Measurements from ENCODE around the gene KCNIP4.

Gene KCNIP4

GRCh38 chr4:21753084-21753760, 195.3 kb downstream of the KCNIP4 start:
- no peak for DNase-seq

- no peak for DNase-seq
These were observed 196.0 kb downstream of the KCNIP4 start for GRCh38 chr4:21752616-21753015.

DNA sequence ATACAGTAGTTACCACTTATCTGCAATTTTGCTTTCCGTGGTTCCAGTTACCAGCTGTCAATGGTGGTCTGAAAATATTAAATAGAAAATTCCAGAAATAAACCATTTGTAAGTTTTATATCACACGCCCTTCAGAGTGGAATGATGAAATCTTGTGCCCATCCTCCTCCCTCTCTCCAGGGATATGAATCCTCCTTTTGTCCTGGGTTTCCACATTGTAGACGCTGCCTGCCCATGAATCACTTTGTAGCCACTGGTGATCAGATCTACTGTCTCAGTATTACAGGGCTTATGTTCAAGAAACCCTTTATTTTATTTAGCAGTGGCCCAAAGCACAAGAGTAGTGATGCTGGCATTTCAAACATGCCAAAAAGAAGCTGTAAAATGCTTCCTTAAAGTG, 198.6 kb downstream of the KCNIP4 start:
- DNase-seq: no peak

DNA sequence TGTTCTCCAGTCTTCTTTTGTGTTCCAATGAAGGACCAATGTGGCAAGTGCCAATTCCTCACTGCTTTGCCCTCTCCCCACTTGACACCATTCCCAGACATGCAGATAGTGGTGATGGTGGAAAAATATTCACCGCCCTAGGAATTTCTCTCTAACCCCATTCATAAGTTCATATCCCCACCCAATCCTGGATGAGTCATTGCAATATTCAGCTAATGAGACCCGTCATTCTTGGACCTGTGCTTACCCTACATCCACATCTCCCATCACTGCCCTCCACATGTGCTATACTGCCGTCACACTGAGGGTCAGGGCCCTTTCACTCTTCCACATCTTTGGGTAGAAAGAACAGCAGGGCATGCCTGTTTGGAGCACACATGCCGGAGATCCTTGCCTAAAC, 199.2 kb downstream of the KCNIP4 start:
- DNase-seq: no peak

GRCh38 chr4:21744046-21744445, 204.5 kb downstream of the KCNIP4 start:
- no peak for DNase-seq

- DNase-seq: no peak
These were observed 206.2 kb downstream of the KCNIP4 start for GRCh38 chr4:21742326-21742725.

DNA sequence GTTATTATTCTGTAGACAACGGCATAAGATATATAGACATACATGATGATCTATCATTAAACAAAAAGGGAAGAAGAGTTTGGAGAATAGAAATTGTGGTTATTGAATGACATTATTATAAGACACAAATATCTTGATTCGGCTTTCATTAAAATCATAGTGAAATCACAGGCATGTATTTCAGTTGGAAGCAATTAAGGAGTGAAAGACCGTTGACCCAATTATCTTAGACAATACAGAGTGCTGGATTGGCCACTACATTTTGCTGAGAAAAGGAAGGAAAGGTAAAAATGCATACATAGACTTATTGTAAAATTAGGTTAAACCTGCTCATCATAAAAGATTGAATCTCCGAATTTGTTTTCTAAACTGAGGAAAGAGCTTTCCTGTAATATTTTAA, 209.8 kb downstream of the KCNIP4 start:
- no peak for DNase-seq

DNA sequence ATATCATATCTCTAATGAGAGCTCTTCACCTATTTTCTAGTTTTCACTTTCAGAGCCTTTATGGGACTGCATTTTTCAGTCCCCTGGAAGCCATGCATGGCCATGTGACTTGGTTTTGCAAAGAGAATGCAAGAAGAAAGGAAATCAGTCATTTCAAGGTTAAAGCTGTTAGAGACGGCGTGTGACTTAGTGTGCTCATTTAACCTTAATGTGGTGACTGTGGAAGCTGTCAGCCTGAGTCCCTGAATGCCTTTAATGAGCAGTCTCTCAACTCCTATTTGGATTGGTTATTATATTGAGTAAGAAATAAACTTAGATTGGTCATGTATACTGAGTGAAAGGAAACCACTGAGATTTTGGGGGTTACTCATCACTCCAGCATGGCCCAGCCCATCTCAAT, 212.7 kb downstream of the KCNIP4 start:
- no peak for DNase-seq

- DNase-seq: no peak
These were observed 214.5 kb downstream of the KCNIP4 start for GRCh38 chr4:21733894-21734630.

DNA sequence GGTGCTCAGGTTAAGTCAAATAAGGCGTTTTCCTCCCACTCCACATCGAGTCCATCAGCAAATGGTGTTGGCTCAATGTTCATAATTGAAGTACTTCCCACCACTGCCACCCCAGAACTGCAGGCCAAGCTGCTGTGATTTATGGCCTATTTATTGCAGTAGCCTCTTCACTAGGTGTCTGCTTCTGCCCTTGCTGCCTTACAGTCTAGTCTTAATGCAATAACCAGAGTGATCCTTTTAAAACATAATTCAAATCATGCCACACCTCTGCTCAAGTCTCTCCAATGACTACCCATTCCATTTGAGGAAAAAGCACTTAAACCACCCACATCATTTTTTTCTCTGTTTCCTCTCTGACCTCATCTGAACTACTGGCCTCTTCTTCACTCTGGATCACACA, 220.3 kb downstream of the KCNIP4 start:
- no peak for DNase-seq

- no peak for DNase-seq
These were observed 222.2 kb downstream of the KCNIP4 start for GRCh38 chr4:21726255-21726815.

DNA sequence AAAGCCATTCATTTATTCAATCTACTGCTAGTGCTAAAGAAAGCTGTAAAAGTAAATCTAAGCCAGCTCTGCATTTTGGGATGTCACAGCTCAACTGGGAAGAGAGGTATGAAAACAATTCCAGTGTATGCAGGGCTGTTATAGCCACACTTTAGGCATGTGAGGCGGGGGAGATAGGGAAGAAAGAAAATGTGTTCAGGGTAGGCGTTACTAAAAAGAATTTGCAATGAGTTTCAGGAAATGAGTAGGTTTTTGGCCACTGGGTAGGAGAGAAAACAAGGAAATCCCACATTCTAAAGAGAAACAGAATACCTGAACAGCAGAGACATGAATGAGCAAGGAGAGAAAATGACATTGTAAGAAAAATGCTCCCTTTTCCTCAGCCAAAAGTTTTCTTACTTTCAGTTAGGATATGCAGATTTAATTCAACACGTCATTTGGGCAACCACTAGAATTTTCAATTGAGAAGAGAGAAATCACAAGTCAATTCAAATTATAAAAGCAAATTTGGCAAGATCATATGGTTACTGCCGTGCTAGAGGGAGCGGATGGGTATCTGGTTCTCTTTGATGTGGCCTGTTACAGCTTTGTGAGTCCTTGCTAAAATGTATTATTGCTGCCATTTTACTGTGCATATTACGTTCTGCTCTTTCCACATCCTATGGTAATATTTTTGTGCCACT, 226.3 kb downstream of the KCNIP4 start:
- no peak for DNase-seq

DNA sequence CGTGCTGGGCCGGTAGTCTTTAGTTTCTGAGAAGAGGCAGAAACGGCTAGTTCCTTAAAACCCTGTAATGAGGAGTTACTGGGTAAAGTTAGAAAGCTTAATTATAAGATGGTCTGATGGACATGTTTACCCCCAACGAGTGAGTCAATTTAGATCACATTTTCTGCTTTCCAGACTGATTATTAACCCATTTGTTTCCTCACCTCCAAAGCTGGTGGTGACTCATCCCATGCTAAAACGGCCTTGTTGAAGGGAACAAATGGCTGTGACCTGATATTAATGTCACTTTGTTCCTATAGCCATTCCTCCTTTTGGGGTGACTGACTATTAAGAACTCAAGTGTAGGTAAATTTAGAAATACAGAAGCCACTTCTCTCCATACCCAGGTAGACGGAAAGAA, 232.0 kb downstream of the KCNIP4 start:
- no peak for DNase-seq

DNA sequence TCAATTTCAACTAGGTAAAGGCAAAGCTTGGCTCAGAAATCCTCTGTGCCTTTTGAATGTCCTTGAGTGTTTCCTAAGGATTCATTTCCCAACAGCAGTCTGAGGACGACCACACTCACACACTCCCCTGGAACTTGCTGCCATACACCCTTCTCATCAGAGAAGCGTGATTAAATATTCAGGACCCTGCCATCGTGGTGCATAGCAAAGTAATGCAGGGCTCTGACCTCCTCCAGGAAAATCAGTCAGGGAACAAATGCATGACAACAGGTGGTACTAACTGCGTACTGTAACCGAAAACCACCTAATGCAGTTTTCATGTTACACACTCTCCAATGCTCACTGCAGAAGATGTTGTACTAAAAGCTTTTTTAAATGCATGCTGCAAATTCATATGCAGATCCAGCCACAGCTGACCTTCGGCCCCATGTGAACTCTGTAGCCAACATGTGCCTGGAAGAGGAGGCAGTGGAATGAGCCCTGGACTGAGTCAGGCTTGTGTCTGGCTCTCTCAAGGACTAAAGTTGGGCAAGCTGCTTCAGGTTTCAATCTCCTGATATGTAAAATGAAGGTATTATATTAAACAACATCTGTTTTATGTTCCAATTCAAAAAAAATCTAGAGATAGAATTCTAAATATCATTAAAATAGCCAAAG, 238.3 kb downstream of the KCNIP4 start:
- DNase-seq: no peak

DNA sequence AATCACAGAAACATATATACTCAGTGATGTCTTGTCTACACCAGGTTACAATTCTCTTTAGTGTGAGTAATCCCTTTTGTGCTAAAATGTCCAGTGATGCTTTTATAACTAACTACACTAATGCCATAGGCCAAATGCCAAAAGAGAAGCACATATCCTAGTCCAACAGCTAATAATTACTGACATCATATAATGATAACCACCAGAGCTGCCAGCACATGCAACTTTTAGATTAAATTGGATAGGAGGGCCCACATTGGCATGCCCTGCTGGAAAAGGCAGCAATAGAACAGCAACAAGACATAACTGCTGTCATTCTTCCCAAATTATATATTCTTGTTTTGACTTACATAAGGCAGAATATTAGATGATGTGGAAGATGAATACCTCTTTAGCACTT, 238.8 kb downstream of the KCNIP4 start:
- DNase-seq: no peak

- no peak for DNase-seq
These were observed 239.5 kb downstream of the KCNIP4 start for GRCh38 chr4:21709031-21709430.

DNA sequence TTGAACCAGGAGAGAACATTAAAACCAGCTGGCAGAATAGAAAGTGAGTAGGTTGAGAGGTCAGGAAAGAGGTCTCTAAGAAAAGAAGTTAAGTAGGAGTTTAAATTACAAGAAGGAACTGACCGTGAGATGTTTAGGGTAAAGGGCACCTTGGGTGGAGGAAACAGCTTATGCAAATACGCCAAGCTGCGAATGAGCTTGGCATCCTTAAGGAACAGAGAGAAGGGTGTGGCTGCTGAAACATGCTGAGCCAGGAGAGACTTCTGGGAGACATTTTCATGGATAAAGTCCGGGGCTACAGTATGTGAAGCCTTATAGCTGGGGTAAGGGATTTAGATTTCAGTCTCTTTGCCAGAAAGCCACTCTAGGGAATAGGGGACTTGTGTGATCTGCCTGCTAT, 249.1 kb downstream of the KCNIP4 start:
- DNase-seq: no peak

GRCh38 chr4:21697583-21697982, 251.0 kb downstream of the KCNIP4 start:
- no peak for DNase-seq

DNA sequence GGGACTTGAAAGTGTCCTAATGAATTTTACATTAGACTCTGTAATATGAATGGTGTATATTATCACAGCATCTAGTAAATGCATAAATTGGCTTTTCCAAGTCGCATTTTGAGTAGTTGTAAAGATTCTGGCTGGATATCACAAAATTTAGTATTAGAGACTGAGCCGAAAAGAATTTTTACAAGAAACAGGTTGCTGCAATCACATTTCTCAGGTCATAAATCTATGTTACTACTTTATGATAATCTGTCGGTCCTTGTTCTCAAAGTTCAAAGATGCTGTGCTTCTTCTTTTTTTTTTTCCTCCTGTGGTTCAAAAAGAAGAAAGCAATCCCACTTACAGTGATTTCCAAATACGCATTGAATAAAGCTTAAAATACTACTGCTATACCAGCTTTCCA, 253.4 kb downstream of the KCNIP4 start:
- DNase-seq: no peak

DNA sequence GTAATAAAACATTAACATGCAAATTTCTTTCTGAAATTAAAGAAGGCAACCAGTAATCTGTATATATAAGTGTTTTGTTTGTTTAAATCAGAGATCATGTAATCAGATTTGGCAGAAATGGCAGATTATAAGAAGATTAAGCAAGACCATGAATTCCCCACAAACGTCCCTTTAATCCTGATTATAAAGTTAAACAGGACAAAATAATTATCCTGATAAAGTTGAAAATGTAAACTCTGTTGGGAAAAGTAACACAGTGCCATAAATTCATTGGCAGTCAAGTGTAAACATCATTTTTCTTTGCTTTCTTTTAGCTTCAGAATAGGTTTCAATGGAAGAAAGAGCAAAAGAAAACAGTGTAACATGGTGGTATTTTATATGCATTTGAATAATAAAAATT, 256.3 kb downstream of the KCNIP4 start:
- DNase-seq: no peak

DNA sequence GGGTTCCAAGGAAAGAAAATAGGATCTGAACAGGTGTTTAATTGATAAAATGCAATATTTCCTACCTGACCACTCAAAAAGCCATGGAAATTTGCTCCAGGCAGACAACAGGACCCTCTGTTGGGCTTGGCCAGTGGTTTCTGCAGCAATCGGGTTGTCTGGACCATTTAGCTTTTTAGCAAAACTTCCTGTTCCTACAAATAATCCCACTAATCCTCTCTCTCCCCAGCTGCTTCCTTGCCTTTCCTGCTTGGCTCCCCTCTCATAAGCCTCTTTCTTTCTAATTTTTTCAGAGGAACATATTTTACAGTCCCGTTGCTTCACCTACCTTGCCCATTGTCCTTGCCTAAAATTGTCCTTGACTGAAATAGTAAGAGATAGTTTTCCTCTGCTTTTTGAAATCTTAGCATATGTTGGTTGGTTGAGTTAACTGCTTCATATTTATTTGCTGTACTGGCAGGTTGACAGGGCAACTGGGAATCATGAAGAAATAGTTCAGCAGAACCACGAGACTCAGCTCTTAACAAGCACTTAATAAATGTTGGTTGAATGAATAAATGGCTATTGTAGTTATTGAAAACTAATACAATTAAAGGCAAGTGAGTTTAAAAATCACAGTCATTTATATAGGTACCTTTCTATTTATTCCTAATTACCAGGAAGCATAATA, 259.8 kb downstream of the KCNIP4 start:
- DNase-seq: no peak

DNA sequence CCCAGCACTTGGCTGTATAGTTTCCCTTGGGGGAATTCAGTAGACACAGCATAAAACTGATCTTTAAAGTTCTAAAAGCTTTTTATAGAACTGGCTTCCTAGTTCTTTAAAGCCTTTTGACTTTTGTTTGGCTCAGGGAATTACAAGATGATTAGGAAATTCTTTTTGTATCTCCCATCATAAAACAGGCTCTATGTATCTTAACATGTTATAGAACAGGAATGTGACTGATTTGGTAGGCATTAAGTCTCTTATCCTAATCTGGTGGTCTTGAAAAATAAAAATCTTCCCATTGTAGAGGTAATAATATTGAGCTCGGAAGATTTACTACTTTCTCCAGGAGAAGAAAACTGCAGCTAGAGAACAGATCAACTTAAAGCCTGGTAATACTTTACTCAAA, 262.7 kb downstream of the KCNIP4 start:
- DNase-seq: no peak
